Keratinocyte (primary cell): ENCODE results near the gene FAM120A. TPM values are rescaled to one million over a fixed set of nuclear protein-coding genes. Genes with fewer than 3 reads are reported as not detected.

Experiments used
- DNase-seq: peaks from one replicate; pipeline ENCODE4 v3.0.0-alpha.2; 2011; ENCODE audit warnings: low read depth, missing footprints, low spot score
- FAIRE-seq: peaks from 2 replicates; lab custom pipeline; 2011; peaks lifted over from hg19 to GRCh38; lab: Jason Lieb, UNC
- H2AFZ ChIP-seq: 2 replicates; pipeline ENCODE4 v1.6.0; 2012; ENCODE audit warnings: low read length, control low read depth, inconsistent platforms; ENCODE audit not compliant: control insufficient read depth
- H3K27ac ChIP-seq: 2 replicates; pipeline ENCODE4 v1.5.1; 2011; ENCODE audit warnings: low read length; ENCODE audit not compliant: control insufficient read depth, insufficient read depth
- H3K27me3 ChIP-seq: 3 replicates; pipeline ENCODE4 v1.6.0; 2011; ENCODE audit warnings: low read length; ENCODE audit not compliant: control insufficient read depth, insufficient read depth; ENCODE audit errors: extremely low read depth
- H3K36me3 ChIP-seq, 2 experiments: 2 replicates in 1 of 2; 3 replicates in 1 of 2; pipeline ENCODE4 v1.5.1; 2011; ENCODE audit warnings: low read length in 2 of 2, mild to moderate bottlenecking in 1 of 2; ENCODE audit not compliant: control insufficient read depth in 2 of 2, insufficient read depth in 2 of 2; ENCODE audit errors: extremely low read depth in 1 of 2
- H3K4me1 ChIP-seq: 3 replicates; pipeline ENCODE4 v1.5.1; 2011; ENCODE audit warnings: low read length; ENCODE audit not compliant: control insufficient read depth, insufficient read depth; ENCODE audit errors: extremely low read depth
- H3K4me2 ChIP-seq: 3 replicates; pipeline ENCODE4 v1.6.0; 2011; ENCODE audit warnings: low read depth, low read length; ENCODE audit not compliant: control insufficient read depth, insufficient read depth; ENCODE audit errors: extremely low read depth
- H3K4me3 ChIP-seq, 3 experiments: fragments of 200-600 bp in 1 of 3; sonication (generic) in 1 of 3; 2 replicates in 2 of 3; 3 replicates in 1 of 3; pipeline ENCODE4 v1.5.1; 2011 to 2016; ENCODE audit warnings: low read length in 3 of 3, mild to moderate bottlenecking in 3 of 3, control low read depth in 2 of 3, inconsistent platforms in 1 of 3, low read depth in 1 of 3, mixed read lengths in 1 of 3, mixed run types in 1 of 3, moderate library complexity in 1 of 3; ENCODE audit not compliant: control insufficient read depth in 2 of 3, insufficient read depth in 2 of 3; ENCODE audit errors: extremely low read depth in 1 of 3
- H3K79me2 ChIP-seq: 2 replicates; pipeline ENCODE4 v1.6.0; 2012; ENCODE audit warnings: low read length; ENCODE audit not compliant: control insufficient read depth, insufficient read depth
- H3K9ac ChIP-seq: 3 replicates; pipeline ENCODE4 v1.6.0; 2011; ENCODE audit warnings: low read length; ENCODE audit not compliant: control insufficient read depth, insufficient read depth; ENCODE audit errors: extremely low read depth
- H3K9me1 ChIP-seq: 3 replicates; pipeline ENCODE4 v1.6.0; 2011; ENCODE audit warnings: low read length; ENCODE audit not compliant: control insufficient read depth, insufficient read depth; ENCODE audit errors: extremely low read depth
- H3K9me3 ChIP-seq: 2 replicates; pipeline ENCODE4 v1.5.1; 2012; ENCODE audit warnings: low read depth, low read length; ENCODE audit not compliant: control insufficient read depth
- H4K20me1 ChIP-seq: 3 replicates; pipeline ENCODE4 v1.6.0; 2011; ENCODE audit warnings: low read length; ENCODE audit not compliant: control insufficient read depth, insufficient read depth; ENCODE audit errors: extremely low read depth
- EZH2 ChIP-seq: IDR thresholded peaks from one replicate; pipeline ENCODE4 v1.6.1; 2012; ENCODE audit warnings: inconsistent platforms, mild to moderate bottlenecking, low read length, moderate library complexity
- dilution Hi-C: fragments of 300-500 bp; cut with MboI; formaldehyde crosslinking; loops from one replicate; pipeline ENCODE4 v1.7.0; 2020; ENCODE audit warnings: low sequenced_read_pairs; ENCODE audit not compliant: extremely low pct_ligation_motif_present
- polyA plus RNA-seq, 5 experiments: library from polyadenylated mRNA; depleted of rRNA in 3 of 5; stranded (reverse) in 3 of 5; stranded (forward) in 1 of 5; unstranded in 1 of 5; fragments of >200 nt; gene quantifications; 1 replicate in 1 of 5; 2 replicates in 3 of 5; 3 replicates in 1 of 5; pipeline versions ENCODE4 v1.2.1 to v1.2.3, GENCODE V29; 2011 to 2012; ENCODE audit warnings: missing spikeins in 2 of 5, low read depth in 1 of 5, low replicate concordance in 1 of 5
- TF ChIP-seq, protein P1 (sequence below), 3 experiments: IDR thresholded peaks in 1 of 3; conservative IDR thresholded peaks in 1 of 3; optimal IDR thresholded peaks in 1 of 3; 2 replicates in 2 of 3; 3 replicates in 1 of 3; pipeline versions ENCODE3 to v1.5.1; 2011; ENCODE audit warnings: low read length in 3 of 3, mild to moderate bottlenecking in 3 of 3, moderate library complexity in 2 of 3, control low read depth in 1 of 3, inconsistent platforms in 1 of 3; ENCODE audit not compliant: insufficient read depth in 2 of 3; ENCODE audit errors: extremely low read depth in 1 of 3

Gene FAM120A
- polyA plus RNA-seq, 1 donor (not counting 4 experiments of a cell fraction or from before 2014, with no cell fraction given), result 79.2 TPM

DNA sequence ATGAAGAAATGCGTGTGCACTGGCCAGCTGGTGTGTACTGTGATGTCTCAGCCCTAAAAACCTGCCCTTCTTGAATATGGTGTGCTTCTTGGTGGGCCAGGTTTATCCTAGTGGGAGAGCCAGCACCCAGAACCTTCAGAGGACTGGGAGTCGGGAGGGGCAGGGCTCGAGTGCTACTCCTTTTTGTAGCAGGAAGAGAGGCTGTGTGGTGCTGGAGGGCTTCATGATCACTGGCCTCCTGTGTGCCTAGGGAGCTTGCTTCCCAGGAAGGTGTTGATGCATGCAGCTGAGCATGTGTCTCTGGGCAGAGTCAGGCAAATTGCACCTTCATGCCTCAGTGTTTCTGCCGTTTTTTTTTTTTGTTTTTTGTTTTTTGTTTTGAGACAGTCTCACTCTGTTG, 144.9 kb downstream of the FAM120A start:
- Histone ChIP-seq H3K4me1 (peaks cover 21% of the 10 kb centered on the region), H3K79me2 (peaks cover 33% of the 10 kb centered on the region), H3K9me3 (no peaks in the 10 kb centered on the region), H3K27me3 (no peaks in the 10 kb centered on the region), H4K20me1 (peaks cover 2% of the 10 kb centered on the region), H2AFZ (no peak overlapping the region), H3K36me3 (peaks cover 0 to 2% of the 10 kb centered on the region in 2 experiments), H3K27ac (no peak overlapping the region), H3K9me1 (no peaks in the 10 kb centered on the region), H3K4me2 (no peak overlapping the region), H3K4me3 (no peak overlapping the region), H3K9ac (no peak overlapping the region)
- no peak for DNase-seq
- TF ChIP-seq, protein P1, sequence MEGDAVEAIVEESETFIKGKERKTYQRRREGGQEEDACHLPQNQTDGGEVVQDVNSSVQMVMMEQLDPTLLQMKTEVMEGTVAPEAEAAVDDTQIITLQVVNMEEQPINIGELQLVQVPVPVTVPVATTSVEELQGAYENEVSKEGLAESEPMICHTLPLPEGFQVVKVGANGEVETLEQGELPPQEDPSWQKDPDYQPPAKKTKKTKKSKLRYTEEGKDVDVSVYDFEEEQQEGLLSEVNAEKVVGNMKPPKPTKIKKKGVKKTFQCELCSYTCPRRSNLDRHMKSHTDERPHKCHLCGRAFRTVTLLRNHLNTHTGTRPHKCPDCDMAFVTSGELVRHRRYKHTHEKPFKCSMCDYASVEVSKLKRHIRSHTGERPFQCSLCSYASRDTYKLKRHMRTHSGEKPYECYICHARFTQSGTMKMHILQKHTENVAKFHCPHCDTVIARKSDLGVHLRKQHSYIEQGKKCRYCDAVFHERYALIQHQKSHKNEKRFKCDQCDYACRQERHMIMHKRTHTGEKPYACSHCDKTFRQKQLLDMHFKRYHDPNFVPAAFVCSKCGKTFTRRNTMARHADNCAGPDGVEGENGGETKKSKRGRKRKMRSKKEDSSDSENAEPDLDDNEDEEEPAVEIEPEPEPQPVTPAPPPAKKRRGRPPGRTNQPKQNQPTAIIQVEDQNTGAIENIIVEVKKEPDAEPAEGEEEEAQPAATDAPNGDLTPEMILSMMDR (optimal IDR thresholded peaks at IDR 0.05 in 1 of 3, IDR thresholded peaks at IDR 0.05 in 1 of 3, conservative IDR thresholded peaks at IDR 0.05 in 1 of 3; ENCODE audit: extremely low read depth in 1 of 3, insufficient read depth in 2 of 3, low read length in 3 of 3), result no peak
- no peak for TF ChIP-seq EZH2
- FAIRE-seq, result no peak
- dilution Hi-C loops, result no loop called here

GRCh38 chr9:93597142-93597706, 145.7 kb downstream of the FAM120A start:
- H3K4me1 ChIP-seq, result peaks cover 21% of the 10 kb centered on the region
- DNase-seq (no peak), FAIRE-seq (no peak)
- H3K4me2 ChIP-seq, result no peak overlapping the region
- dilution Hi-C loops, result no loop called here
- H3K27me3 ChIP-seq, result no peaks in the 10 kb centered on the region
- H3K9me1 ChIP-seq, result no peaks in the 10 kb centered on the region
- peaks cover 34% of the 10 kb centered on the region for H3K79me2 ChIP-seq
- peaks cover 0 to 2% of the 10 kb centered on the region in 2 experiments for H3K36me3 ChIP-seq
- H2AFZ ChIP-seq, result no peak overlapping the region
- no peak overlapping the region for H3K9ac ChIP-seq
- TF ChIP-seq, protein P1 (optimal IDR thresholded peaks at IDR 0.05 in 1 of 3, IDR thresholded peaks at IDR 0.05 in 1 of 3, conservative IDR thresholded peaks at IDR 0.05 in 1 of 3; ENCODE audit: extremely low read depth in 1 of 3, insufficient read depth in 2 of 3, low read length in 3 of 3), result no peak
- no peak for TF ChIP-seq EZH2
- H3K9me3 ChIP-seq, result no peaks in the 10 kb centered on the region
- no peak overlapping the region for H3K4me3 ChIP-seq
- no peak overlapping the region for H3K27ac ChIP-seq
- H4K20me1 ChIP-seq, result no peaks in the 10 kb centered on the region
